IMR-90 (cell line): ENCODE results near the gene RAB25. TPM values are rescaled to one million over a fixed set of nuclear protein-coding genes. Genes with fewer than 3 reads are reported as not detected.

Source experiments
- ATAC-seq: fragments of 200-7000 bp; cut with Tn5 transposase; 2 replicates; pipeline ENCODE4 v1.9.1; 2020; ENCODE audit warnings: low read depth, mild to moderate bottlenecking, moderate library complexity
- Bru-seq: library from RNA; stranded (reverse); fragments of 400-500 nt; gene quantifications from one replicate; lab custom pipeline; 2021; lab: Mats Ljungman, UMichigan
- BruChase-seq, 2 experiments: library from RNA; stranded (reverse); fragments of 400-500 nt; gene quantifications; one replicate each; lab custom pipeline; 2021; lab: Mats Ljungman, UMichigan
- BruUV-seq: library from RNA; stranded (reverse); fragments of 400-500 nt; replicated peaks from 2 replicates; lab custom pipeline; 2021; lab: Mats Ljungman, UMichigan
- CTCF ChIA-PET: fragments of 300-600 bp; formaldehyde crosslinking; extraction: SDS; loops from one replicate; lab custom pipeline; 2021; ENCODE audit warnings: antibody characterized with exemption; lab: Yijun Ruan, JAX
- POLR2A ChIA-PET: fragments of 300-600 bp; sonication (Branson Sonifier 250); formaldehyde crosslinking; loops from one replicate; lab custom pipeline; 2022; ENCODE audit warnings: antibody characterized with exemption; ENCODE audit not compliant: unreplicated experiment; lab: Charles Lee
- DNase-seq: peaks from one replicate; pipeline ENCODE4 v3.0.0; 2013
- H2AFZ ChIP-seq: replicated peaks from 2 replicates; pipeline ENCODE3; 2013; ENCODE audit warnings: low read length, mild to moderate bottlenecking; ENCODE audit not compliant: poor library complexity
- H2AK5ac ChIP-seq: 2 replicates; pipeline ENCODE4 v1.6.1; 2013; ENCODE audit warnings: low read depth, low read length, inconsistent platforms
- H2AK9ac ChIP-seq: replicated peaks from 2 replicates; pipeline ENCODE3; 2013; ENCODE audit warnings: mild to moderate bottlenecking, low read depth, low read length, moderate library complexity; ENCODE audit not compliant: poor library complexity
- H2BK120ac ChIP-seq: 2 replicates; pipeline ENCODE4 v1.6.1; 2013; ENCODE audit warnings: low read depth, low read length, inconsistent platforms
- H2BK15ac ChIP-seq: 3 replicates; pipeline ENCODE4 v1.6.1; 2013; ENCODE audit warnings: low read depth, low read length, inconsistent platforms
- H2BK20ac ChIP-seq: 2 replicates; pipeline ENCODE4 v1.6.1; 2013; ENCODE audit warnings: low read depth, mild to moderate bottlenecking, inconsistent platforms, low read length, moderate library complexity
- H2BK5ac ChIP-seq: 2 replicates; pipeline ENCODE4 v1.6.1; 2013; ENCODE audit warnings: mild to moderate bottlenecking, low read depth, low read length, inconsistent platforms; ENCODE audit not compliant: poor library complexity, severe bottlenecking
- H3K14ac ChIP-seq: replicated peaks from 2 replicates; pipeline ENCODE4 v1.6.1; 2013; ENCODE audit warnings: low read depth, low read length, inconsistent platforms
- H3K18ac ChIP-seq: 2 replicates; pipeline ENCODE4 v1.6.1; 2013; ENCODE audit warnings: low read depth, low read length, control low read depth
- H3K23ac ChIP-seq: 2 replicates; pipeline ENCODE4 v1.6.1; 2013; ENCODE audit warnings: low read depth, low read length, inconsistent platforms
- H3K27ac ChIP-seq: 2 replicates; pipeline ENCODE4 v1.5.1; 2013; ENCODE audit warnings: mild to moderate bottlenecking, control low read depth, low read length; ENCODE audit not compliant: insufficient read depth
- H3K27me3 ChIP-seq: 2 replicates; pipeline ENCODE4 v1.6.1; 2013; ENCODE audit warnings: low read length; ENCODE audit not compliant: control insufficient read depth, insufficient read depth
- H3K36me3 ChIP-seq: 2 replicates; pipeline ENCODE4 v1.6.1; 2013; ENCODE audit warnings: low read length, mixed read lengths; ENCODE audit not compliant: control insufficient read depth, insufficient read depth
- H3K4ac ChIP-seq: 2 replicates; pipeline ENCODE4 v1.6.1; 2013; ENCODE audit warnings: low read depth, low read length, inconsistent platforms
- H3K4me1 ChIP-seq: 2 replicates; pipeline ENCODE4 v1.6.1; 2013; ENCODE audit warnings: low read length, mixed read lengths; ENCODE audit not compliant: control insufficient read depth, insufficient read depth
- H3K4me2 ChIP-seq: 2 replicates; pipeline ENCODE4 v1.6.1; 2013; ENCODE audit warnings: low read depth, mild to moderate bottlenecking, control low read depth, low read length, moderate library complexity
- H3K4me3 ChIP-seq: 2 replicates; pipeline ENCODE4 v1.5.1; 2013; ENCODE audit warnings: low read depth, mild to moderate bottlenecking, control low read depth, low read length, moderate library complexity; ENCODE audit not compliant: insufficient read depth
- H3K56ac ChIP-seq: 2 replicates; pipeline ENCODE4 v1.6.1; 2013; ENCODE audit warnings: low read length, inconsistent platforms; ENCODE audit not compliant: insufficient read depth; ENCODE audit errors: extremely low read depth
- H3K79me1 ChIP-seq, 2 experiments: 2 replicates each; pipeline ENCODE4 v1.6.1; 2013; ENCODE audit warnings: low read length in 2 of 2, inconsistent platforms in 1 of 2, low read depth in 1 of 2
- H3K9ac ChIP-seq: 2 replicates; pipeline ENCODE4 v1.6.1; 2013; ENCODE audit warnings: low read depth, low read length, control low read depth
- H3K9me1 ChIP-seq: 2 replicates; pipeline ENCODE4 v1.6.1; 2013; ENCODE audit warnings: low read length, inconsistent platforms; ENCODE audit not compliant: insufficient read depth
- H3K9me3 ChIP-seq: 2 replicates; pipeline ENCODE4 v1.6.1; 2013; ENCODE audit warnings: low read length; ENCODE audit not compliant: control insufficient read depth, insufficient read depth
- H4K20me1 ChIP-seq: 2 replicates; pipeline ENCODE4 v1.6.1; 2013; ENCODE audit warnings: low read length, inconsistent platforms; ENCODE audit not compliant: insufficient read depth
- H4K5ac ChIP-seq: 2 replicates; pipeline ENCODE4 v1.6.1; 2013; ENCODE audit warnings: mild to moderate bottlenecking, low read depth, low read length, control low read depth
- H4K8ac ChIP-seq, 2 experiments: 2 replicates each; pipeline ENCODE4 v1.6.1; 2013; ENCODE audit warnings: low read depth in 2 of 2, low read length in 2 of 2, control low read depth in 1 of 2, inconsistent platforms in 1 of 2
- H4K91ac ChIP-seq: 2 replicates; pipeline ENCODE4 v1.6.1; 2013; ENCODE audit warnings: low read depth, low read length, inconsistent platforms; ENCODE audit not compliant: insufficient read depth
- MAFK ChIP-seq: IDR thresholded peaks from 2 replicates; pipeline ENCODE4 v1.6.1; 2012; ENCODE audit warnings: low read depth, low read length, improper control_type of control experiment
- NFE2L2 ChIP-seq: fragments of 150-350 bp; IDR thresholded peaks from 2 replicates; pipeline ENCODE4 v1.6.1; 2016; ENCODE audit warnings: low read depth, mild to moderate bottlenecking, low read length
- RFX5 ChIP-seq: IDR thresholded peaks from 2 replicates; pipeline ENCODE4 v1.8.0; 2012; ENCODE audit warnings: low read depth, mild to moderate bottlenecking, low read length, moderate library complexity
- SMC3 ChIP-seq: fragments of 150-350 bp; IDR thresholded peaks from 2 replicates; pipeline ENCODE4 v1.6.1; 2016; ENCODE audit warnings: low read depth, mild to moderate bottlenecking, antibody characterized with exemption, low read length, moderate library complexity
- WGBS, 2 experiments: methylation state at CpG; one replicate each; pipeline versions ENCODE4 v1.1.5 to v1.1.7; 2013; ENCODE audit warnings: missing lambda C conversion rate in 2 of 2; ENCODE audit not compliant: insufficient read length in 1 of 2; ENCODE audit errors: extremely low coverage in 2 of 2; 5-methylcytosine and 5-hydroxymethylcytosine counted together
- dilution Hi-C: fragments of 300-500 bp; cut with HindIII; formaldehyde crosslinking; loops from one replicate; pipeline ENCODE4 v1.14.3; 2018; ENCODE audit warnings: low sequenced_read_pairs; ENCODE audit not compliant: unreplicated experiment
- in situ Hi-C: fragments of 300-500 bp; cut with MboI; formaldehyde crosslinking; loops from 3 replicates; pipeline ENCODE4 v1.14.3; 2019; ENCODE audit warnings: low sequenced_read_pairs, inconsistent platforms, mixed read lengths
- intact Hi-C: fragments of 100-400 bp; cut with micrococcal nuclease; formaldehyde crosslinking; loops from 2 replicates; pipeline ENCODE4 v1.10.0; 2022
- long read RNA-seq: library from polyadenylated mRNA; unstranded; transcript quantifications from one replicate; pipeline ENCODE4 v2.0.0, GENCODE V29; 2021; ENCODE audit not compliant: unreplicated experiment
- polyA plus RNA-seq, 3 experiments: library from polyadenylated mRNA; depleted of rRNA; stranded (reverse); fragments of >200 nt; gene quantifications; 2 replicates each; pipeline ENCODE4 v1.2.3, GENCODE V29; 2012; ENCODE audit warnings: low replicate concordance in 1 of 3
- total RNA-seq: library from RNA; depleted of rRNA; stranded (reverse); fragments of >200 nt; gene quantifications from 2 replicates; pipeline ENCODE4 v1.2.3, GENCODE V29; 2012; rRNA removed

The RAB25 gene
- not detected in 2 replicates for total RNA-seq
- not detected in 2 replicates for polyA plus RNA-seq (2012; rRNA removed)
- 0.03 TPM in 1 of 2 replicates, not detected in the other for polyA plus RNA-seq (2012; cell fraction: cytosol; rRNA removed)
- polyA plus RNA-seq (2012; cell fraction: nucleus; rRNA removed; ENCODE audit: low replicate concordance), result 0.29 TPM in 1 of 2 replicates, not detected in the other
- percentile 20 among the genes with signal in this experiment for Bru-seq, nascent RNA
- percentile 26 among the genes with signal in this experiment for BruChase-seq, experiment 1, labeled RNA remaining after a 6-hour chase
- percentile 18 among the genes with signal in this experiment for BruChase-seq, experiment 2, labeled RNA remaining after a 2-hour chase
- long read RNA-seq, result 0 reads

DNA sequence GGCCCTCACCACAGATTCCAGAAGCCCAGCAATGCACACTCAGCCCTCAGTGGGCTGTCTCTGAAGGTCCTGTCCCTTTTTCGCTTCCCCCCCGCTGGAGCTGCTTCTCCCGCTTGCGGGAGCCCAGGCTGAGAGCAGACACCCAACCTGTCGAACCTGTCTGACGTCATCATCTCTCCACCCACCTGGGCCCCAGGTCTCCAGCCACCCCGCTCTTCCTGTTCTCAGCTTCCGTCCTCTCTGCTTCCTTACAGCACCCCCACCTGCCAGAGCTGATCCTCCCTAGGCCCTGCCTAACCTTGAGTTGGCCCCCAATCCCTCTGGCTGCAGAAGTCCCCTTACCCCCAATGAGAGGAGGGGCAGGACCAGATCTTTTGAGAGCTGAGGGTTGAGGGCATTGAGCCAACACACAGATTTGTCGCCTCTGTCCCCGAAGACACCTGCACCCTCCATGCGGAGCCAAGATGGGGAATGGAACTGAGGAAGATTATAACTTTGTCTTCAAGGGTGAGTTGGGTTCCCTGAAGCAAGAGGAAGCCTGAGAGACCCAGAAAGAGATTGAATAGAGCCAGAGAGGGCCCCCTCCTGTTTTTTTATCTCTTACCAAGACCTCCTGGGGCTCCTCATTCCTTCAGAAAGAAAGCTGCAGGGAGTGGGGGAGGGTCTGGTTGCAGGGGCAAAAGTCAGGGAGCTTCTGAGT lies at the start of gene RAB25:
Gene RAB25, plus strand, starts transcription at position 224 of the 700 bp plus-strand sequence. Its CDS starts 241 bp downstream, at position 465.
- Histone ChIP-seq H3K79me1 (peaks cover 6 to 14% of the 10 kb centered on the region in 2 experiments), H3K4ac (no peak within 1 kb of the TSS), H3K27ac (no peak within 1 kb of the TSS), H2BK15ac (no peak within 1 kb of the TSS), H3K56ac (no peak within 1 kb of the TSS), H3K27me3 (no peaks in the 10 kb centered on the region), H4K20me1 (no peaks in the 10 kb centered on the region), H2BK120ac (no peak within 1 kb of the TSS), H2AFZ (no peak within 1 kb of the TSS), H2AK5ac (no peak within 1 kb of the TSS), H3K4me1 (peaks cover 5% of the 10 kb centered on the region), H3K9me3 (no peaks in the 10 kb centered on the region), H4K91ac (no peak within 1 kb of the TSS), H2BK20ac (no peak within 1 kb of the TSS), H2BK5ac (no peak within 1 kb of the TSS), H2AK9ac (no peak within 1 kb of the TSS), H3K23ac (no peak within 1 kb of the TSS), H3K9ac (no peak within 1 kb of the TSS), H3K4me3 (no peak within 1 kb of the TSS), H3K36me3 (peaks cover 5% of the 10 kb centered on the region), H3K4me2 (no peak within 1 kb of the TSS), H3K14ac (no peak within 1 kb of the TSS), H3K9me1 (peaks cover 4% of the 10 kb centered on the region), H3K18ac (no peak within 1 kb of the TSS), H4K5ac (no peak within 1 kb of the TSS), H4K8ac (no peak within 1 kb of the TSS)
- no TSS peak for BruUV-seq
- CTCF ChIA-PET, result interaction anchor here (0.7 kb wide), 1 partner anchor 19 kb away, joined by 4 read pairs; no protein-coding TSS in a partner anchor
- in situ Hi-C loops (no loop called here), dilution Hi-C loops (no loop called here), intact Hi-C loops (no loop called here)
- WGBS, 2 experiments, result 70% methylated on average over 4 of the region's 11 CpGs; no CpG with 5 or more reads in 1 of the 2 experiments
- TF ChIP-seq RFX5 (no peak), NFE2L2 (no peak), MAFK (no peak), SMC3 (no peak)
- DNase-seq (no peak), ATAC-seq (no peak)
- POLR2A ChIA-PET, result no interaction called here
